GM19328 (cell line): ENCODE data around the gene SNX22.
"Not testable (repeated sequence)": the region's sequence is repeated elsewhere in the genome, so short reads cannot be mapped to it uniquely, and the experiment has no call there.

Experiments
- ATAC-seq: cut with Tn5 transposase; IDR thresholded peaks from one replicate; pipeline ENCODE4 v1.9.1; 2021; ENCODE audit warnings: mild to moderate bottlenecking, moderate library complexity; ENCODE audit not compliant: unreplicated experiment

Gene SNX22

GRCh38 chr15:64151727-64152506 is at the start of gene SNX22:
TSS of gene SNX22 (plus strand) at chr15:64151731. CDS start at chr15:64151776, 45 bp downstream.
- no peak for ATAC-seq

- no peak for ATAC-seq
These were observed 49.0 kb upstream of the SNX22 start for GRCh38 chr15:64102497-64102896.

GRCh38 chr15:64105113-64105704 is 46.3 kb upstream of the SNX22 start:
- no peak for ATAC-seq

- no peak for ATAC-seq
These were observed 44.2 kb upstream of the SNX22 start for GRCh38 chr15:64107337-64107736.

- not testable (repeated sequence) for ATAC-seq
These were observed 41.3 kb upstream of the SNX22 start for GRCh38 chr15:64110108-64110701.

- ATAC-seq: no peak
These were observed 40.4 kb upstream of the SNX22 start for GRCh38 chr15:64110950-64111678.

- no peak for ATAC-seq
These were observed 39.9 kb upstream of the SNX22 start for GRCh38 chr15:64111679-64112050.

GRCh38 chr15:64112073-64112772 is 39.3 kb upstream of the SNX22 start:
- ATAC-seq: no peak

- no peak for ATAC-seq
These were observed 38.6 kb upstream of the SNX22 start for GRCh38 chr15:64112904-64113303.

- ATAC-seq: no peak
These were observed 33.6 kb upstream of the SNX22 start for GRCh38 chr15:64117759-64118487.

GRCh38 chr15:64120322-64120721 is 31.2 kb upstream of the SNX22 start:
- ATAC-seq: not testable (repeated sequence)

- ATAC-seq: no peak
These were observed 29.9 kb upstream of the SNX22 start for GRCh38 chr15:64121614-64122013.

- no peak for ATAC-seq
These were observed 29.1 kb upstream of the SNX22 start for GRCh38 chr15:64122444-64122843.

- no peak for ATAC-seq
These were observed 28.6 kb upstream of the SNX22 start for GRCh38 chr15:64122936-64123351.

GRCh38 chr15:64125978-64126377 is 25.6 kb upstream of the SNX22 start:
- no peak for ATAC-seq

GRCh38 chr15:64127521-64128270 is 23.8 kb upstream of the SNX22 start:
- ATAC-seq: no peak

GRCh38 chr15:64130159-64130558 is 21.4 kb upstream of the SNX22 start:
- no peak for ATAC-seq

- no peak for ATAC-seq
These were observed 20.0 kb upstream of the SNX22 start for GRCh38 chr15:64131547-64131946.

GRCh38 chr15:64132217-64132616 is 19.3 kb upstream of the SNX22 start:
- ATAC-seq: no peak
